Measurements from ENCODE around the gene FADS6.

- no peak for TF ChIP-seq CTCF (IDR thresholded peaks at IDR 0.05)
- no peak for TF ChIP-seq POLR2A (IDR thresholded peaks at IDR 0.05)
These were observed 14.1 kb downstream of the FADS6 start for GRCh38 chr17:74879308-74879707.
